Stimulated activated CD8-positive, alpha-beta memory T cell treated with anti-CD3 and anti-CD28 coated beads, Interleukin-2, amount 100 ng/mL, for 1 hour (primary cell): ENCODE measurements around the gene SIK3.

Experiments used
- DNase-seq, 2 donors: peaks; one replicate each; pipeline ENCODE4 v3.0.0-alpha.2; 2020; ENCODE audit warnings: low read depth in 2 of 2

Gene SIK3

GRCh38 chr11:117110294-117110950, 12.2 kb upstream of the SIK3 start:
- no peak for DNase-seq

DNA sequence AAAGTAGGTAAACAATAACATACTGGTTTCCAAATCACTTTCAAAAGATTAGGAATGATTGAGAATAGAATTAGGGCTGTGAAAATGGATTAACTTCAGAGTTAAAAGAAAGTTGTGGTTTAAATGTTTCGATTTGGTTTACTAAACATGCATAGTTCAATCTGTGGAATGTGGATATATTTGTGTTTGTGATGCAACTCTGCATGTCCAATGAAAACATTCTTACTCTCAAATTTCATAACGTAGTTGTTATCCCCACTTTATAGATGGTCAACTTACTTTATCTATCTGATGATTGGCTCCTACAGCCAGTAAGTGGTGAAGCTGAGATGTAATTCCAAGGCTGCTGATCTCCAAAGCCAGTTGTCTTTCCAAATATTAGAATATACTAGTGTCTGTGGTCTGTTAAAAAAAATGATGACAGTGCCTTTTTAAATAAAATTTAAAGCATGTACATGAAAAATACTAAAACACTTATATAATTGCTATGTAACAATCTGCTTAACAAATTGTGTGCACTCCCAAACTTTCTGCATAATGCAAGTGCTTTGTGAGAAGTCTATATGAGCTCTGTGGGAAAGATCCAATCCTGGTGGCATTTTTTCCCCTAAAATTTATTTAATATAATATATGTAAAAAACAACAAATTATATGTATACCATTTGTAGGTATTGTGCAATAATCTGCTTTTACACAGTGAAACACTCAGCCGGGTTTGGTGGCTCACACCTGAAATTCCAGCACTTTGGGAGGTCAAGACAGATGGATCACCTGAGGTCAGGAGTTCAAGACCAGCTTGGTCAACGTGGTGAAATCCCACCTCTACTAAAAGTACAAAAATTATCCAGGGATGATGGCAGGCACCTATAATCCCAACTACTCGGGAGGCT, 9.7 kb upstream of the SIK3 start:
- no peak for DNase-seq

DNA sequence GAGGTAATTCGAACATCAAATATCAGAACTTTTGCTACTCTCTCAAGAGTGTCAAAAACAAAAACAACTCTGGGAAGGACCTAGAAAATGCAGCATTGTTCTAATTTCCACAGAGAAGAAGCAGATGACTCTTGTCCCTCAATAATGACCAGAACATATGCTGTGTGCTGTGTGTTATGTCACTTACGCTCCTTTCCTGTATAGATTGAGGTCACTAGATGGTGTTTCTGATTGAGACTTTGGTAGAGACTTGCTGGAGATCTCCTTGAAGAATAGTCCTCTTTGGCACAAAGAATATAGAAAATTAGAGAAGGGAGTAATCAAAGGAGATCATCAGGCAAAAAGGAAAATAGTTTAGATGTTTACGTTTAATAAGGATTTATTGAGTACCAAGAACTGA, 2.3 kb upstream of the SIK3 start:
- DNase-seq = no peak

GRCh38 chr11:117099696-117100095, 1.5 kb upstream of the SIK3 start:
- DNase-seq = no peak

GRCh38 chr11:117097389-117098268, 599 bp downstream of the SIK3 start:
- DNase-seq = no peak

DNA sequence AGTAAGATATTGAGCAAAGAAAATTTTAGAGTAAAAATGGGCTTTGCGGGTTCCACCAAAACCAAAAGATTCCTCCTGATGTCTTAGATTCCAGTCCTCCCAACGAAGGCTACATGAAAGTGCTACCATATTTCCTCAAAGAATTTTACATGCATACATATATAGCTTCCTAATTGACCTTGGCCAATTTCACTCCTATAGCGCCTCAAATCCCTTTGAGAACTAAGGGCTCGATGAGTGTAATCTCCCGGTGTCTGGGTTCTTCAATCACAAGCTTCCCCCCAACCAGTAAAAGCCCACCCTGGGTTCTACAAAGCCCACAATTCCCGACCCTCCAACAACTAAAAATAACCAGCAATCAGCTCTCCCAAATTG, 1.2 kb downstream of the SIK3 start:
- no peak for DNase-seq

- no peak for DNase-seq
Observed at GRCh38 chr11:117096201-117096991, 1.8 kb downstream of the SIK3 start.

- DNase-seq = no peak
Observed at GRCh38 chr11:117095284-117096161, 2.7 kb downstream of the SIK3 start.

GRCh38 chr11:117094776-117095175, 3.5 kb downstream of the SIK3 start:
- DNase-seq = no peak

GRCh38 chr11:117092951-117093590, 5.2 kb downstream of the SIK3 start:
- no peak for DNase-seq

DNA sequence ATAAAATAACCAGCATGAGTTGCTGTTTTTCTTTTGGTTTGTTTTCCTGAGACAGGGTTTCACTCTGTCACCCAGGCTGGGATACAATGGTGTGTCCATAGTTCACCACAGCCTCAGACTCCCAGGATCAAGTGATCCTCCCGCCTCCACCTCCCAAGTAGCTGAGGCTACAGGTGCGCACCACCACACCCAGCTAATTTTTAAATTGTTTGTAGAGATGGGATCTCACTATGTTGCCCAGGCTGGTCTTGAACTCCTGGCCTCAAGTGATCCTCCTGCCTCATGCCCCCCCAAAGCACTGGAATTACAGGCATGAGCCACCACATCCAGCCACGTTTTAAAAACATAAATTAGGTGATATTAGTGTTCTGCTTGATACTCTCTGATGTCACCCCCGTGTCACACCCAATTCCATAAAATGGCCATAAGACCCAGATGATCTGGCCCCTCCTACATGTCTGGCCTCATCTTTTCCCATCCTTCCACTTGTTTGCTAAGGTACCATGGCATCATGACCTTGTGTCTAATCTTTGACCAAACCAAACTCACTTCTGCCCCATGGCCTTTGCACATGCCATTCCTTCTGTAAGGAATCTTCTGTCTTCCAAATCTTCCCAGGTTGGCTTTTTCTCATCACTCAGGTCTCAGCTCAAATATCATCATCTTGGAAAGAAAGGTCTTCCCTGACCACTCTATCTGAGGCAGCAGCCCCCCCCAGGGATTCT, 6.3 kb downstream of the SIK3 start:
- DNase-seq = no peak

DNA sequence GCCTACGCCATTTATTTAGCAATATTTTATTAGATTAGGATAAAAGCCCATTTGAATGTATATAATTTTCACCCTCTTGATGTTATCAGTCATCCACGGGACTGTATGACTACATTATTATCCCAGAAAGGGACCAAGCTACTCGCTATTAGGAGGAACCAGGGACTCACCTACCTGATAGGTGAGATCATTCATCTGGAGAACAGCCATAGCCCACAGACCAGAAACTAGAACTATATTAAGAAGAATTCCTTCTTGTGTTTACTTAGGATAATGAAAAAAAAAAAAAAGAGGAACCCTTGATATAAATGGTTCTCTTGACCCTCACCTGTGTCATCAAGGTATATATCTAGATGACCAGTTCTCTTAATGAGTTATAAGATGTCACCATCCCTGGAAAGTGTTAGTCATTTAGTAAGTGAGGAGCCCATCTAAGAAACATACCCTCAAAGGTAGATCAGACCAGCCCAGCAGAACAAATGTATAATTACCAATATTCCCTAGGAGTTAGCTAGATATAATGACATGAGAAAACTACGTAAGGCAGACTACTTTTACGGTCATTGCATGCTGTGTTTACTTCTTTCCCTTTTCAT, 8.0 kb downstream of the SIK3 start:
- DNase-seq = no peak

- no peak for DNase-seq
Observed at GRCh38 chr11:117089685-117090084, 8.5 kb downstream of the SIK3 start.

- DNase-seq = no peak
Observed at GRCh38 chr11:117087446-117087845, 10.8 kb downstream of the SIK3 start.

GRCh38 chr11:117084992-117085391, 13.2 kb downstream of the SIK3 start:
- DNase-seq = no peak

- DNase-seq = no peak
Observed at GRCh38 chr11:117083011-117083935, 15.0 kb downstream of the SIK3 start.

GRCh38 chr11:117081908-117082307, 16.3 kb downstream of the SIK3 start:
- DNase-seq = no peak

DNA sequence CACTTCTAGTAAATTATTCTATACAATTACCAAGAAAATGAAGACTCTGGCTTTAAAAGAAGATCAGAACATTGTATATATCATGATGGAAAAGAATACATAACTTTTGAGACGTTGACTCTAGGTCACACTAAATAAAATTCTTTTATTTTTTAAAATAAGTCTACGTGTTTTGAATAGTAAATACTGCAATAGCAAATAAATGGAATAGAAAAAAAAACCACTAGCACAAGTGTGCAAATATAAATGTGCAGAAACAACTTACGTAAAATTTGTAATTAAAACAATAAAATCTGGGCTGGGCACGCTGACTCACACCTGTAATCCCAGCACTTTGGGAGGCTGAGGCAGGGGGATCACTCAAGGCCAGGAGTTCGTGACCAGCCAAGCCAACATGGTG, 17.9 kb downstream of the SIK3 start:
- no peak for DNase-seq
